COR-L47 (cell line): Measurements from ENCODE around the gene CPA1.

Experiments used
- DNase-seq: peaks from one replicate; lab custom pipeline; 2025; lab: John Stamatoyannopoulos, UW

CPA1 gene

DNA sequence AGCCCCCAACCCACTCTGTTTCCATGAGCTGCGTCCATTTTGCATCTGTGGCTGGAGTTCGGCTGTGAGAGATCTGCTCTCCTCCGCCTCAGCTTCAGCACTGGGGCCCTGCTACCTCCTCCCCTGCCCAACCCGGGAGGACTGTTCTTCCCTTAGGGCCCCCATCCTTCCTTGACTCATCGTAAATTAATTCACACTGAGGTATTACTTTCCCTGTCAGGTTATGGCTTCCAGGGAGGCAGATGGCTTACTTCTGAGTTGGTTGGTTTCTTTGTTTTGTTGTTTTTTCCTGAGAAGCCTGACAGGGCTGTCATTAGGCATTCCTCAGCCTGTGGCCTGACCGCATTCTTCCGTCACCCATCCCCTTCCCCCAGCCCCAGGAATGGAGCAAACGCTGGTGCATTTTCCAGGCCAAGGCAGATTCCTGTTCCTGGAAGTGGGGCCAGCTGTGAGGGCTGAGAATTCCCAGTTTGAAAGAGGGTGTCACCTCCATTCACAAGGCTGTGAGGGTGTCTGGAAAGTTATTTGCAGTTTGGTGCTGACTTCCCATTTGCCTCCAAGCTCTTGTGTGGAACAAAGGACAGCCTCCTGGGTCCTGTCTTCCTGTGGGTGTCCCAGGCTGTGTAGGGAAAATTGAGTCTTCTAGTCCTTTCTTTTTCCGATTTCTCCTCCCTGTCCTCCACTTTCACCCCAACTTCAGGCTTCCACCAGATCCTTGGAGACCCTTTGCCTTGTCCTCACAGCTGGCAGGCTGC lies 24.0 kb upstream of the CPA1 start:
- no peak for DNase-seq

DNA sequence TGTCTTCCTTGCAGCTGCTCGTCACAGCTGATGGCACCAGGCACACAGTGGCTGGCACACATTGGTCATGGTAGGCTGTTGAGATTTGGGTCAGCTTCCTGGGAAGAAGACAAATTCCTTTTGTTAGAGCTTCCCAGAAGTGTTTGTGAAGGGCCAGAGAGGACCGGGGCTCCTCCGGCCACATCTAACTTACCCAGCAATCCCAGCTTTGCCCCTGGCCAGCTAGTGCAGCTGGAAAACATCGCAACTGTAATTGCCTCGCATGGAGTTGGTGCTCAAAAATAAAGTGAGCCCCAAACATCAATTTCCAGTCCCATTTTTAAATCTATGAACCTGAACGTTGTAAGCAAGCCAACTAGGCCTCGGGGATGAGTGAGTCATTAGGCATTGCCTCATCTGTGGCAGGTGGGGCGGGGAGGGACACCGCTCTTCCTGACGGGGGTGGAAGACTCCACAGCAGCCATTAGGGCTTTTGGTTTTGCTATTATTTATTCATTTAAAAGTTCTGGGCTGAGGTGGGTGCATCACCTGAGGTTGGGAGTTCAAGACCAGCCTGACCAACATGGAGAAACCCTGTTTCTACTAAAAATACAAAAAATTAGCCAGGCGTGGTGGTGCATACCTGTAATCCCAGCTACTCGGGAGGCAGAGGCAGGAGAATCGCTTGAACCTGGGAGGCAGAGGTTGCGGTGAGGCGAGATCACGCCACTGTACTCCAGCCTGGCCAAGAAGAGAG lies 23.2 kb upstream of the CPA1 start:
- DNase-seq, result no peak

DNA sequence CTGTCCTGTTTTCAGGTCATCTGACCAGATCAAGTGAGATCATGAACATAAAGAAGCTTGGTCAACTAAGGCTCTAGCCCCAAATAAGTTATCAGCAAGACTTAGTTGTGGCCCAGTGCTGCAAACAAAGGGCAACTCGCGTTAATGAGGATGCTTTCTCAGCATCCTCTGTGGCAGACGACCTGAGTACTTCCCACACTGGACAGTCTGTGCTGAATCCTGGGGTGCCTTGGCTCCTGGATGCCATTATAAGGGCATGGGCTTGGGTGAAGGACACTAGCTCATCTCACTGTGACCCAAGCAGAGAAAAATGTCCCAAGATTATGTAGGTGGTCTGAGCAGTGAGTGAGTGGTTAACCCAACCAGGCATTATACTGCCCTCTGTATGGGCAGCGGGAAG lies 21.8 kb upstream of the CPA1 start:
- no peak for DNase-seq

DNA sequence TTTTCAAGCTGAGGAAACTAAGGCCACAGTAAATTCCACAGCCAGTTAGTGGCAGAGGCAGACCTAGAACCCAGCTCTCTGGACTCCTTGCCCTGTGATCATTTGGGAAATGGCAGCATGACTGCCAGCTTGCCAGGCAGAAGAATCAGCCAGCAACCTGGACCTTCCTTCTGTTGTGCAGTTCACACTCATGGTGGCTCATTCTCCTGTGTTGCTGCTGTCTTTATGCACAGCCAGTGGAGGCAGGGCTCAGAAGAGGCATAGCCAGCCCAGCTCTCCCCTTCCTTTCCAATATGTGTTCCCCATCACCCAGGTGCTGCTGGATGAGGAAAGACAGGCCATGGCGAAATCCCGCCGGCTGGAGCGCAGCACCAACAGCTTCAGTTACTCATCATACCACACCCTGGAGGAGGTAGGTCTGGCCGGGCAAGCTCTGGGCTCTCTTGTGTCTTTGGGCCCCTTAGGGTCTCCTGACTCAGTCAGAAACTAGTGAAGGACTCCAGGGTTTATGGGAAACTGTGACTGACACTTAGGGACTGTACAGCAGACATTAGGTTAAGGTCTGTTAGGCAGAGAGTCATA lies 20.9 kb upstream of the CPA1 start:
- no peak for DNase-seq

DNA sequence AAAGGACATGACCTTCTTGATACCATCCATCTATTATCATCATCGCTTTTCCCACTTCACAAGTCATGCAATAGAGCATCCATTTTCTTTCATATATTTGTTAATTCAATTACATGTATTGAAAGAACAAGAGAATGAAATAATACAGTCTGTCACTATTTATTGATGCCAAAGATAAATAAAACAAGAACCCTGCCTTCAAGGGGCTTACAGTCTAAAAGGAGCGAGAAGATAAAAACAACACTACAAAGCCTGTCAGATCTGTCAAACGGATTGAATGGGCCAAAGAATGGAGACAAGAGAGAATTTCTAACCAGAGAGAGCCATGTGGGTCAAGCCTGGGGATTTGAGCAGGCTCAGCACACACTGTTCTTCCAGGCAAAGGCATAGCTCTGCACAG lies 19.8 kb upstream of the CPA1 start:
- DNase-seq, result no peak

DNA sequence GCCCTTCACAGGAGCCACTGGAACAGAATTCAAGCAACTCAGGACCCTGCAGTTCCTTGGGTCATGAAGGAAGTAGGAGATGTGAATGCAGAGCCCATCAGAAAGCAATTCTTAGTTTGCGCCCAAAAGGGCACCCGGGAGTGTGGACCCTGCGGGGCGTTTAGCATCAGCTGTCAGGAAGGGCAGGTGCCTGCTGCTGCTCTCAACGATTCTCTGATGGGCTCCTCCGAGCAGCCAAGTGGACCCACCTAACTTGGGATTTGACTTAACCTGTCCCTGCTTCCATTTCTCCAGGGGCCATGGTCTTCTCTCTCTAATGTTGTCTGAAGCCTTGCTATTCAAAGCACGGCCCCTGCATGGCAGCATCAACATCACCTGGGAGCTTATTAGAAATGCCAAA lies 18.6 kb upstream of the CPA1 start:
- DNase-seq, result no peak

DNA sequence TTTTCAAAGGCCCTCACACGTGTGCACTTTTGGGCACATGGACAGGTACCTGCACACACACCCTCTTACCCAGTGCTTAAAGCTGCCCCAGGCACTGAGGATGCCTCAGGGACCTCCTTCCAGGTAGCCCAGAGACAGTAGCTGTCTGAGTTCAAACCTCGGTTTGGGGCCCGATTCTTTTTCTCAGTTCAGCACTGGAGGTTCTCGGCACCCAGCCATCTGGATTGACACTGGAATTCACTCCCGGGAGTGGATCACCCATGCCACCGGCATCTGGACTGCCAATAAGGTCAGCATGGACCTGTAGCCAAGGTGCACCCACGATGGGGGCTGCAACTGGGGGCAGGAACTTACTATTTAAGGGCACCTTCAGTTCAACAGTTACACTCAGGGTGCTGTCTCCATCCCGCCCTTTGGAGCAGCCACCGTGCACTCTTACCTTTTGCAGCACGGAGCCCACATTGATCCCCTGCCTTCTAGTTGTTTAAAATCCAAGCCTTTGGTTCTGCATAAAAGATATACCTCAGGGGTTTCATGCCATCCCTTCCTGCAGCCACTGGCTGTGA lies 18.0 kb upstream of the CPA1 start:
- DNase-seq, result no peak

DNA sequence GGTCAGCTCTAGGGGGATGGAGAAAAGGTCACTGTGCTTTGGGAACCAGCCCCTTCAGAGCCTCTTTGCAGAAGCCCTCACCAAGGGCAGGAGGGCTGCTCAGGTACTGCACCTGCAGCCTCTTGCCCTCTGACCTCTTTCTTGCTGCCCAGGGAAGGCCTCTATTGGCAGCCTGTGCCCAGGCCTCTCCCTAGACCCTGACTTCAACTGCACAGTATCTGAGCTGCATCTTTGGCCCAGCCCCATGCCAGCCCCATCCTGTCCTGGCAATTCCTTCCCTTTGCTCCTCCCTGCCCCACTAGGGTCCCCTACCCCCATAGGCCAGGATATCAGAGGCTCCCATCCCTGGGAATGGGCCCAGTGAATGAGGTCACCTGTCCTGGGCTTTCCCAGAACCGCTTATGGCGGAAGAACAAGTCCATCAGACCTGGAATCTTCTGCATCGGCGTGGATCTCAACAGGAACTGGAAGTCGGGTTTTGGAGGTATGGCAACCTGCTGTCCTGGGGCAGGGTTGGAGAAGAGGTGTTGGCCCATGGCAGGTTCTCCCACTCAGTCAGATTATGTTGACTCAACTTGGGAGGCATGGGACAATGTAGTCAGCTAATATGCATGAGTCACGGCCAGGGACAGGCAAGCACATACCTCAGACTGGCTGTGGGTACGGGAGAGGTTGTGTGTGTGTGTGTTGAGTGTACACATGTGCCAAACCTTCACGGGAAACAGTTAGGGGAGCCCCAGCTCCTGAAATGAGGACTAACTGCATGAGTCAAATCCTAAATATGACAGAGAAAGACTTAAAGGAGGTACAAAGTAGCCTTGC lies 17.1 kb upstream of the CPA1 start:
- DNase-seq, result no peak

DNA sequence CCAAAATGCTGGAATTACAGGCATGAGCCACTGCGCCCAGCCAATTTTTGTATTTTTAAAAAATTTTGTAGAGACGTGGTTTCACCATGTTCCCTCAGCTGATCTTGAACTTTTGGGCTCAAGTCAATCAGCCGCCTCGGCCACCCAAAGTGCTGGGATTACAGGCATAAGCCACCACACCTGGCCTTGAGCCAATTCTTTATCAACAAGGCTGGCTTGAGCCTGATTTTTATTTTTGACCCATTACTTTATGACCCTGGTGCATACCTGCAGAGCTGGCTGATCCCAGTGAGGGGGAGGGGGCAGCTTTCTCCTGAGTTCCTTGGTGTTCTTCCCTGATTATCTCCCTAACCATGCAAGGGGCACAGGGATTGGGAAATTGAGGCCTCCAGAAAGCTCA lies 15.8 kb upstream of the CPA1 start:
- DNase-seq, result no peak

DNA sequence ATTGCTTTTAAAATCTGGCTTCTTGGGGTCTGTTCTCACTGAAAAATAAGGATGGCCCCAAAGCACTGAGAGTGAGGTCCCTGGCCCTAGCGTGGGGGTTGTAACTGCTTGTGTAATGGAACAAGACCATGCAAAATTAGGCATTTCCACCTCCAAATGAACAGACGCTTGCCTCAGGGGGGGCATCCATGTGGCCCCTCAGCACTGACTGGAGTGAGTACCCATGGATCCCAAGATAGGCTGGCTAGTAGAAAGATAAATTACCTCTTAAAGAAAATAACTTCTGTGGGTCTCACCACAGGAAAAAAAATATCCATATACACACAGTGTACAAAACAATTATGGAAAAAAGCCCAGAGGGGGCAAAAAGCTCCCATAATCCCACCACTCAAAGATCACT lies 15.2 kb upstream of the CPA1 start:
- DNase-seq, result no peak

DNA sequence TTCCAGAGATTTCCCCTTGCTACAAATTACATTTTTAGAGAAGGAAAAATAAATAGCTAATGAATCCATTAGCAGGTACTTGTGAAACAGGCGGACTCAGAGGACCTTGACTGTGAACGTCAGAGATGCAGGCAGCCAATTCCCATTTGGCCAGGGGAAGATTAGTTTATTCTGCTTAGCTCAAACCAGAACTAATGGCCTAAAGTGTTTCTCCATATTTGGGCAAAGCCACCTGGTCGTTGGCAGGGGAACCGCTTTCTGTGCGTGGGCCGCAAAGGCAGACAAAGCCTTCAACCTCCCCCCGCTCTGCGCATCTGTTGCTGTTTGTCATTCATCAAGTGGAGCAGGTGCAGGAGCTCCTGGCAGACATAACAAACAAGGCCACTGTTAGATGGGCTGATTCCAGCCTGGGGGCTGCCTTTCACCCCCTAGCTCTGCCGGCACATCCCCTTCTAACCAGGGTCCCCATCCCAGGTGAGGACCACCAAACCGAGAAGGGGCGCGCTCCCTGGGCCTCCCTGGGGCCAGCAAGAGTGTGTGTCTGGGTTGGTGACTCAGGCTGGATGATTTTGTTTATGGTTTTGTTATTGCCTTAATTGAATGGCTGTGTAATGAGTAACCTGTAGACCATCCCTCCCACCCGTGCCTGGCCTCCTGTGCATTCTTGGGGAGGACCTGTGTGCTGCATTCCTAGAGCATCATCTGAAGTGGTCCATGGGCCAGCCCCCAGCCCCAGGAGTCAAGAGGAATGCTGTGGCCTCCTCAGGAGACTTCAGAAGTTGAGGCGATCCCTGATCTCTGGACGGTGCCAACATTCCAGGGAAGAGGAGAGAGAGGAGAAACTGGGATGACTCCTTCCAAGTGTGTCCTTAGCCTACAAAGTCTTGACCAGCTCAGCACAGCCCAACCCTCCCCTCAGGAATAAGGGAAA lies 14.5 kb upstream of the CPA1 start:
- DNase-seq, result peak; percentile 98

DNA sequence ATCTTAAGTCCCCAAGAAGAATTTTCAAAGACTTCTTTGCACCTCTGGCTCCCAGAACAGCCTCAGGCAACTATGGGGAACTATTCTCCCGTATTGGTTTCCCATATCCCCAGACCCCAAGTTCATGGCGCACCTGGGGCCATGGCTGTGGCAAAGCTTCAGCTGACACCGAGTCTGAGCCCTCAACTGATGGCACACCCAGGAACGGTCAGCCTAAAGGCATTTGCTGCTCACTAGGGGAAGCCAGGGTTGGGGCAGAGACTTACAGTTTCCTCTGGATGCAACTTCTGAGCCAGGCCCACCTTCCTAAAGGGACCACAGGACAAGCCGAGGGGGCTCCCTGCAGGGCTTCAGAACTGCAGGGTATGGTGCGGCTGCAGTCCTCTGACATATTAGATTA lies 13.7 kb upstream of the CPA1 start:
- no peak for DNase-seq

DNA sequence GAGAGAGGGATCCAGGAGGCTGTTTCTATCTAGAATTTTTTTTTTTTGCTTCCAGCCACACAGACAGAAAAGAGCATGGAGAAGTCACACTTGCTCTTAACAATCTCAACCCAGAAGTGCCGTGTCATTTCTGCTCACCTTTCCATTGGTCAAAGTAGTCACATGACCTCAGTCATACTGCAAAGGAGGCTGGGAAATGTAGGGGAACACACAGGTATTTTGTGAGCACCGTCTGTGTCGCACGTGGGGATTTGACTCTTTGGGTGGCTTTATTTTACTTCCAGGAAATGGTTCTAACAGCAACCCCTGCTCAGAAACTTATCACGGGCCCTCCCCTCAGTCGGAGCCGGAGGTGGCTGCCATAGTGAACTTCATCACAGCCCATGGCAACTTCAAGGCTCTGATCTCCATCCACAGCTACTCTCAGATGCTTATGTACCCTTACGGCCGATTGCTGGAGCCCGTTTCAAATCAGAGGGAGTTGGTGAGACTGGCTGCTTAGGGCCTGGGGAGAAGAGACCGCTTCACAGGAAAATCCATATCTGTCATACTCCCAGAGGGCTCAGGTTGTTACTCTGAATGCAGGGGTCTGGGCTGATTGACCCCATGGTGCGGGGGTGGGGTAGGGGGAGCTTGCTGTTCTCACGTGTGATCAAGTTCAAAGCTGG lies 13.1 kb upstream of the CPA1 start:
- no peak for DNase-seq

DNA sequence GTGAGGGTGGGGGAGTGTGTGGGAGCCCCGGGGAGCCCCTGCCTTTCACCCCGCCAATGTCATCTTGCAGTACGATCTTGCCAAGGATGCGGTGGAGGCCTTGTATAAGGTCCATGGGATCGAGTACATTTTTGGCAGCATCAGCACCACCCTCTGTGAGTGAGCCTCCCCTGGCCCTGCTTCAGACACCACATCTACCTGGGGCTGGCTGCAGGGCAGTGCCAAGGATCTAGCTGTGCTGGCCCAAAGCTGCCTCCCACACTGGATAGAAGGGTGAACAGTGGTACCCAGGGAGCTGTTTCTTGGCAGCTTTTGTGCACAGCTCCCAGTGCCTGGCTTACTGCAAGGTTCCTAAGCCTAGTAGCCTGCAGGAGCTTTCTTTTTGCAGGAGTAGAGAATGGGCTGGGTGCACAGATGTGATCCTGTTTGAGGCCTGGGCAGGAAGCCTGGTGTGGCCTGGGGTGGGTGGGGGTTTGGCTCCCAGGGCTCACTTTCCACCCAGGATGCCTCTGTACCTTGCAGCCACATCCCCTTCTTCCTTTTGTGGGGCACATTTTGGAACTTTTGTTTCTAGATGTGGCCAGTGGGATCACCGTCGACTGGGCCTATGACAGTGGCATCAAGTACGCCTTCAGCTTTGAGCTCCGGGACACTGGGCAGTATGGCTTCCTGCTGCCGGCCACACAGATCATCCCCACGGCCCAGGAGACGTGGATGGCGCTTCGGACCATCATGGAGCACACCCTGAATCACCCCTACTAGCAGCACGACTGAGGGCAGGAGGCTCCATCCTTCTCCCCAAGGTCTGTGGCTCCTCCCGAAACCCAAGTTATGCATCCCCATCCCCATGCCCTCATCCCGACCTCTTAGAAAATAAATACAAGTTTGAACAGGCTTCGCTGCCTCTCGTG lies 12.2 kb upstream of the CPA1 start:
- no peak for DNase-seq

DNA sequence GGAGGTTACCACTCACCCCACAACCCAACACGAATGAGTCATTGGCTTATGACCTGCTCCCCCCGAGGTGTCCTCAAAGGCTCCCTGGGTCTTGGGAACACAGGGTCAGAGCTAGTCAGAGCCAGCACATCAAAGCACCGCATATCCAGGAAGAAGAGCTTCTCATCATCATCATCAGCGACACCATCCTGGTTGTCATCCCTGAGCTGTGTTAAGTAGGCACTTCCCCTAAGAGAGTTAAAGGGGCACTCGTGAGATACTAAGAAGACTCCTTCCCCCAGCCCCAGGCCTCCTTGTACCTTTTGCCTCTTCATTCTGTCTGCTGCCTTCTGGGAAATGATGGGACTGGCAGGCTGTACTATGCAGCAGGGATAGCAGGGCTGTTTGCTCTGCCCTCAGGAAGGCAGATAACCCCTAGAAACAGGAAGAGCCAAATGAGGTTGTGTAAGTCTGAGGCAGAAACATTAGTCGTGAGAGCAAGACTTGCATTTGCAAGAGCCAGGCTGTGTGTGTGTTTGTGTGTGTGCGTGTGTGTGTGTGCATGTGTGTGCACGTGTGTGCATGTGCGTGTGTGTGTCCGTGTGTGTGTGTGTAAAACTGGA lies 11.1 kb upstream of the CPA1 start:
- no peak for DNase-seq

DNA sequence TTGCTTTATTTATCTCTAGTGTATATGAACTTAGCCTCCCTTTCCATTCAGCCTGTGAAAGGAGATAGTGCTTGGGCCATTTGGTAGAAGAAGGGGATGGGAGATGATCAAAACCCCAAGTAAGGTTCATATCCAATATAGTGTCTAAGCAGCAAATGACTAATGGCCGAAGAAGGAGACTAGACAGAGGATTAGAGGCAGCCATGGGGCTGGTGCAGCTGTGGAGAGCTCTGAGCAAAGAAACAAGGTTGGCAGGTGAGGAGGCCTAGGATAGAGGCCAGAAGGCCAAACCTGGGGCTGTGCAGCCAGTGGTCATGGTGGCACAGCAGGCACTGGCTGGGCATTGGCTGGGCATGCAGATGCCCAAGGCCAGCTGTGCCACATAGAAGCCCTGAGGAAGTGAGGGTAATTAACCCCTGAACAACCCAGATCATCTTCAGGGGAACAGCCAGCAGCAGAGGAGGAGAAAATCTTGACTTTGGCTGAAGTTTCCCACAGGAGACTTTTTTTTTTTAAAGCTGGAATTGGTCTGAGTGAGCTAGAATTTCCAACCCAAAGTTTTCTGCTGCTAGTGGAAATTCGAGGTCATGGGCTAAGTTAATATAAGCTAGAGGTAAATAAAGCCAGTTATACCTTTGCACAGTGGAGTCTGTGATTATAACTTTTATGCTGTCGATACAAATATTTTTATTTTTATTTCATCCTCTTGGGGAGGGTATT lies 10.3 kb upstream of the CPA1 start:
- no peak for DNase-seq

DNA sequence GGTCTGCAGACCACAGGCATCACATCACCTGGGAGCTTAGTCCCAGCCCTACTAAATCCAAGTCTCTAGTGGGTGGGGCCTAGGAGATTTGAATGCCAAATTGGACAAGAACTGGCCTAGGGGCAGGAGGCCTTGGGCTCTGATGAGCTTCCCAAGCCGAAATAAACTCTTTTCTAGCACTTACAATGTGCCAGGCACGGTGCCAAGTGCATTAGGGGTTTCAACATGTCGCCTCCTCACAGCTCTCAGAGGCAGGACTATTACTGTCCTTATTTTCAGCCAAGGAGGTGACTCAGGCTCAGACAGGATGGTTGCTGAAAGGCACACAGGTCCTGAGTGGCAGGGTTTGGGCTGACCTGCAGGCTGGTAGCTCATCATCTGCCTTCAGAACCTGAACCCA lies 9.2 kb upstream of the CPA1 start:
- no peak for DNase-seq

DNA sequence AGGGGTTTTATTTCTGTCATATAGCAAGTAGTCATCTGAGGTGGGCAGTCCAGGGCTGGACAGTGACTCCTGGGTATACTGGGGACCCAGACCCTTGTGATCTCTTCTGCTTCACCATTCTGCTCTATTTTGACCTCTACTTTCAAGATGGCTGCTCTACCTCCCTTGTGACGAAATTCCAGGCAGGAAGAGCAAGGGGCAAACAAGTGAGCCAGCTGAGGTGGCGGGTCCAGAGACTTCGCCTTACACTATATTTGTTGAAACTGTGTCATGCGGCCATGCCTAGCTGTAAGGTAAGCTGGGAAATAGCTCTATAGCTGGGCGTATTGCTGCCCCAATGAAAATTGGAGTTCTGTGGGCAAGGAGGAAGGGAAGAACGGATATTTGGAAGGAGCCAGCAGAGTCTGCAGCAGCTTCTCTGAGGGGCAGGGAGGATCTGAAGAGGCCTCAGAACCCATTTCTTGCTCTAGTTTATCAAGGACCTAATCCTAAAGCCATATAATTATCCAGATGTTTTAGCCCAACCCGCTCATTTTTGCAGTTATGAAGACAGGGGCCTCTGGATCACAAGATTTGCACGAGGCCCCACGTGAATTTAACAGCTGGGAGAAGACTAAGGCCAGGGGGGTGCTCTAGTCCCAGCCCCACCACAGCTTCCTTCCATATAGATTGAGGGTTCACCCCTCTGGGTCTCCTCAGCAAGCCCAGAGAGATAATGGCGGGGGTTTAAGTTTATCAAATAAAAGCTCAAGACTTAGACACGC lies 7.7 kb upstream of the CPA1 start:
- no peak for DNase-seq
